Measurements from ENCODE around the gene AURKAIP1. TPM values are rescaled to one million over a fixed set of nuclear protein-coding genes. Genes with fewer than 3 reads are reported as not detected.

AURKAIP1 gene
- total and polyA plus RNA-seq, 2 of the 13 experiments (the other 11 are each of a cell fraction or from before 2014, with no cell fraction given): 69.5 to 175 TPM

DNA sequence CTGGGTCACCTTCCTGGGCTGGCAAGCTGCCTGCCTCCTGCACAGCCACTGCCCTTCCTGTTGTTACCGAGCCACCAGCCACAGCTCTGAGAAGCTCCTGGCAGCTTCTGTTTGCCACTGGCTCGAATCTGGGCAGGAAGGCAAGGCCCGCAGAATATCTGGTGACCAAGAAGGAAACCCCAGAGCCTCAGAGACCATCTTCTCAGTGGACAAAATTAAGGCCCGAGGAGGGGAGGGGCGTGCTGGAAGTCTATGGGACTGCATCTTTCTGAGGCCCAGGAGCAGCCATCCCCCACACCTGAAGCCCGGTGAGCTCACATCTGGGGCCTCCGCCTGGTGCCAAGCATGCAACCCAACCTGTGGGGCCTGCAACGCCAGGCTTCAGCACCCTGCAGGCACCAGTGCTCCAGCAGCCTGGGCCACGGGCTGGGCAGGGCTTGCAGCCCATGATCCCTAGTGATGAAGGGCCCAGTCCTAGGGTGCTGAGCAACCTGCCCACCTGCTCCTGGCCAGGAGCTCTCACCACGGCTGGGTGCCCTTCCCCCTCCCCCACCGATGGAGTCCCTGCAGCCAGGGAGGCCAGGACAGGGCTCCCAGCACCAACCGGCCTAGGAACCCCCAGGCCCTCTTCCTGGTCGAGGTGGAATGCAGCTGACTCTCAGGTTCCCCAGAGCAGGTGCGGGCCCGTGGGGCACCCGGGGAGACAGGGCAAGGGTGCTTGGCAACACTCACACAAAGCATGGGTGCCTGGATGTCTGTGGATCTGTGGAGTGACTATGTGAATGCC, 49.5 kb downstream of the AURKAIP1 start (continued):
- TF ChIP-seq ZNF558 (CRISPR knock-in tag; IDR thresholded peaks at IDR 0.05; ENCODE audit: borderline replicate concordance): 0 out of 2 replicates have a peak, but pooled peaks have one; percentile 14
- TF ChIP-seq SOX5 (CRISPR knock-in tag; IDR thresholded peaks at IDR 0.05; ENCODE audit: borderline replicate concordance): no peak
- 0 out of 2 replicates have a peak, but pooled peaks have one; percentile 12 for TF ChIP-seq DR1 (CRISPR knock-in tag; IDR thresholded peaks at IDR 0.05)
- TF ChIP-seq, protein P1, sequence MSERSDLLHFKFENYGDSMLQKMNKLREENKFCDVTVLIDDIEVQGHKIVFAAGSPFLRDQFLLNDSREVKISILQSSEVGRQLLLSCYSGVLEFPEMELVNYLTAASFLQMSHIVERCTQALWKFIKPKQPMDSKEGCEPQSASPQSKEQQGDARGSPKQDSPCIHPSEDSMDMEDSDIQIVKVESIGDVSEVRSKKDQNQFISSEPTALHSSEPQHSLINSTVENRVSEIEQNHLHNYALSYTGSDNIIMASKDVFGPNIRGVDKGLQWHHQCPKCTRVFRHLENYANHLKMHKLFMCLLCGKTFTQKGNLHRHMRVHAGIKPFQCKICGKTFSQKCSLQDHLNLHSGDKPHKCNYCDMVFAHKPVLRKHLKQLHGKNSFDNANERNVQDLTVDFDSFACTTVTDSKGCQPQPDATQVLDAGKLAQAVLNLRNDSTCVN (CRISPR knock-in tag; IDR thresholded peaks at IDR 0.05; ENCODE audit: borderline replicate concordance): no peak
- TF ChIP-seq FOXP4 (CRISPR knock-in tag; IDR thresholded peaks at IDR 0.05): no peak
- TF ChIP-seq HNF1A (IDR thresholded peaks at IDR 0.05; ENCODE audit: low read depth): no peak
- TF ChIP-seq HNF1A (CRISPR knock-in tag; IDR thresholded peaks at IDR 0.05; ENCODE audit: borderline replicate concordance): no peak
- TF ChIP-seq ZSCAN22 (CRISPR knock-in tag; IDR thresholded peaks at IDR 0.05): no peak
- no peak for TF ChIP-seq MLX (CRISPR knock-in tag; IDR thresholded peaks at IDR 0.05)
- TF ChIP-seq RFXANK (CRISPR knock-in tag; IDR thresholded peaks at IDR 0.05): no peak
- TF ChIP-seq IRX3 (CRISPR knock-in tag; IDR thresholded peaks at IDR 0.05; ENCODE audit: borderline replicate concordance, low read depth): no peak
- TF ChIP-seq MTA1 (CRISPR knock-in tag; IDR thresholded peaks at IDR 0.05; ENCODE audit: borderline replicate concordance): 0 out of 2 replicates have a peak, but pooled peaks have one; percentile 8
- TF ChIP-seq ZNF672 (CRISPR knock-in tag; IDR thresholded peaks at IDR 0.05): no peak
- TF ChIP-seq ATM (IDR thresholded peaks at IDR 0.05; ENCODE audit: borderline replicate concordance): no peak
- no peak for TF ChIP-seq BRF2 (CRISPR knock-in tag; IDR thresholded peaks at IDR 0.05)
- TF ChIP-seq ARHGAP35 (CRISPR knock-in tag; IDR thresholded peaks at IDR 0.05; ENCODE audit: borderline replicate concordance): no peak
- TF ChIP-seq ZNF644 (CRISPR knock-in tag; IDR thresholded peaks at IDR 0.05; ENCODE audit: low read depth): no peak
- TF ChIP-seq SMC3 (IDR thresholded peaks at IDR 0.05; ENCODE audit: low read length): no peak
- TF ChIP-seq ZNF691 (CRISPR knock-in tag; IDR thresholded peaks at IDR 0.05; ENCODE audit: borderline replicate concordance, low read depth): 0 out of 2 replicates have a peak, but pooled peaks have one; percentile 52
- no peak for TF ChIP-seq U2AF1 (optimal IDR thresholded peaks at IDR 0.05; ENCODE audit: low read depth, low read length)
